Liver (tissue), 9 donors: ENCODE measurements around the gene TSPAN32. TPM values are rescaled to one million over a fixed set of nuclear protein-coding genes. Genes with fewer than 3 reads are reported as not detected.

Experiments used
- DNase-seq: peaks from one replicate; pipeline ENCODE4 v3.0.0-alpha.2; 2017; ENCODE audit warnings: low spot score
- H3K27ac ChIP-seq, 2 donors: one replicate each; pipeline ENCODE4 v1.7.0; 2013; ENCODE audit warnings: inconsistent platforms in 2 of 2, low read length in 2 of 2, control low read depth in 1 of 2, low read depth in 1 of 2, mild to moderate bottlenecking in 1 of 2
- H3K27me3 ChIP-seq, 4 donors: one replicate each; pipeline versions ENCODE4 v1.6.1 to v1.7.0; 2013; ENCODE audit warnings: low read length in 3 of 4, inconsistent platforms in 1 of 4, mild to moderate bottlenecking in 1 of 4, moderate library complexity in 1 of 4; ENCODE audit not compliant: control insufficient read depth in 4 of 4, insufficient read depth in 4 of 4
- H3K36me3 ChIP-seq, 4 donors: one replicate each; pipeline versions ENCODE4 v1.6.1 to v1.7.0; 2013; ENCODE audit warnings: low read length in 3 of 4, mild to moderate bottlenecking in 3 of 4, low read depth in 1 of 4, moderate library complexity in 1 of 4; ENCODE audit not compliant: control insufficient read depth in 4 of 4, insufficient read depth in 3 of 4
- H3K4me1 ChIP-seq, 4 donors: one replicate each; pipeline versions ENCODE4 v1.6.1 to v1.7.0; 2013; ENCODE audit warnings: low read length in 3 of 4, mild to moderate bottlenecking in 3 of 4, moderate library complexity in 1 of 4; ENCODE audit not compliant: control insufficient read depth in 4 of 4, insufficient read depth in 4 of 4
- H3K4me3 ChIP-seq, 3 donors: one replicate each; pipeline versions ENCODE4 v1.6.1 to v1.7.0; 2013; ENCODE audit warnings: low read length in 3 of 3, control low read depth in 1 of 3, low read depth in 1 of 3, mild to moderate bottlenecking in 1 of 3
- H3K9ac ChIP-seq, 2 donors: one replicate each; pipeline ENCODE4 v1.7.0; 2013; ENCODE audit warnings: low read length in 2 of 2, mild to moderate bottlenecking in 2 of 2, moderate library complexity in 2 of 2, control low read depth in 1 of 2, low read depth in 1 of 2
- H3K9me3 ChIP-seq, 4 donors: one replicate each; pipeline versions ENCODE4 v1.6.1 to v1.7.0; 2013; ENCODE audit warnings: low read length in 3 of 4; ENCODE audit not compliant: control insufficient read depth in 4 of 4
- EGR1 ChIP-seq, 2 donors: IDR thresholded peaks; 2 replicates each; pipeline ENCODE4 v1.6.1; 2016 to 2018; ENCODE audit warnings: antibody characterized with exemption in 2 of 2, low read depth in 2 of 2
- FOXA1 ChIP-seq: IDR thresholded peaks from 2 replicates; pipeline ENCODE4 v1.6.1; 2016; ENCODE audit warnings: antibody characterized with exemption
- FOXA2 ChIP-seq: IDR thresholded peaks from 2 replicates; pipeline ENCODE4 v1.6.1; 2016; ENCODE audit warnings: antibody characterized with exemption
- GABPA ChIP-seq, 2 donors: IDR thresholded peaks in 1 of 2; conservative IDR thresholded peaks in 1 of 2; 2 replicates each; pipeline ENCODE4 v1.6.1; 2016; ENCODE audit warnings: antibody characterized with exemption in 2 of 2, mild to moderate bottlenecking in 1 of 2, moderate library complexity in 1 of 2
- HNF4A ChIP-seq, 2 donors: conservative IDR thresholded peaks; 2 replicates each; pipeline ENCODE4 v1.6.1; 2016; ENCODE audit warnings: antibody characterized with exemption in 2 of 2, mild to moderate bottlenecking in 2 of 2
- HNF4G ChIP-seq: IDR thresholded peaks from 2 replicates; pipeline ENCODE4 v1.6.1; 2016; ENCODE audit warnings: antibody characterized with exemption
- JUND ChIP-seq, 2 donors: IDR thresholded peaks; 2 replicates each; pipeline ENCODE4 v1.6.1; 2016; ENCODE audit warnings: antibody characterized with exemption in 2 of 2
- NR2F2 ChIP-seq: IDR thresholded peaks from 2 replicates; pipeline ENCODE4 v1.6.1; 2016; ENCODE audit warnings: antibody characterized with exemption
- RAD21 ChIP-seq, 2 donors: IDR thresholded peaks; 2 replicates each; pipeline ENCODE4 v1.6.1; 2016; ENCODE audit warnings: antibody characterized with exemption in 2 of 2, mild to moderate bottlenecking in 2 of 2
- RXRA ChIP-seq, 2 donors: IDR thresholded peaks; 2 replicates each; pipeline ENCODE4 v1.6.1; 2017 to 2018; ENCODE audit warnings: antibody characterized with exemption in 2 of 2, mild to moderate bottlenecking in 1 of 2
- SP1 ChIP-seq: IDR thresholded peaks from 2 replicates; pipeline ENCODE4 v1.6.1; 2018; ENCODE audit warnings: antibody characterized with exemption, mild to moderate bottlenecking
- TAF1 ChIP-seq: conservative IDR thresholded peaks from 2 replicates; pipeline ENCODE4 v1.6.1; 2016; ENCODE audit warnings: antibody characterized with exemption, mild to moderate bottlenecking
- YY1 ChIP-seq: IDR thresholded peaks from 2 replicates; pipeline ENCODE4 v1.6.1; 2016; ENCODE audit warnings: antibody characterized with exemption, mild to moderate bottlenecking
- WGBS: extraction: QIAGEN DNeasy Blood & Tissue Kit; methylation state at CpG from one replicate; pipeline ENCODE4 v1.1.7; 2013; 5-methylcytosine and 5-hydroxymethylcytosine counted together
- polyA plus RNA-seq, 2 donors: library from polyadenylated mRNA; stranded (reverse) in 1 of 2; unstranded in 1 of 2; fragments of 200-250 nt in 1 of 2; fragments of >200 nt in 1 of 2; fragmentation: Nextera tagmentation in 1 of 2; extraction: Ambion mirVana in 1 of 2; gene quantifications; one replicate each; pipeline versions ENCODE4 v1.2.1 to v1.2.3, GENCODE V29; 2013 to 2015
- total RNA-seq, 2 donors: library from RNA; depleted of rRNA; stranded (reverse); fragments of >200 nt; gene quantifications; one replicate each; pipeline ENCODE4 v1.2.3, GENCODE V29; 2014
- TF ChIP-seq, protein P1 (sequence below): IDR thresholded peaks from 2 replicates; pipeline ENCODE4 v1.6.1; 2016; ENCODE audit warnings: antibody characterized with exemption
- TF ChIP-seq, protein P2 (sequence below): IDR thresholded peaks from 2 replicates; pipeline ENCODE4 v1.6.1; 2016; ENCODE audit warnings: antibody characterized with exemption, mild to moderate bottlenecking
- TF ChIP-seq, protein P3 (sequence below): IDR thresholded peaks from 2 replicates; pipeline ENCODE4 v1.6.1; 2016; ENCODE audit warnings: antibody characterized with exemption
- TF ChIP-seq, protein P4 (sequence below): IDR thresholded peaks from 2 replicates; pipeline ENCODE4 v1.6.1; 2016; ENCODE audit warnings: antibody characterized with exemption
- TF ChIP-seq, protein P5 (sequence below): fragments of 150-350 bp; IDR thresholded peaks from 2 replicates; pipeline ENCODE4 v1.5.1; 2017; ENCODE audit warnings: improper control_type of control experiment, low read depth, low read length; ENCODE audit not compliant: missing input control
- donor health status: healthy.
- donor health status: healthy.
- donor health status: healthy.
- donor health status: healthy.
- donor health status: healthy.

TSPAN32 gene
- total and polyA plus RNA-seq, 4 donors = 0.25 to 71.4 (median 0.45) TPM

DNA sequence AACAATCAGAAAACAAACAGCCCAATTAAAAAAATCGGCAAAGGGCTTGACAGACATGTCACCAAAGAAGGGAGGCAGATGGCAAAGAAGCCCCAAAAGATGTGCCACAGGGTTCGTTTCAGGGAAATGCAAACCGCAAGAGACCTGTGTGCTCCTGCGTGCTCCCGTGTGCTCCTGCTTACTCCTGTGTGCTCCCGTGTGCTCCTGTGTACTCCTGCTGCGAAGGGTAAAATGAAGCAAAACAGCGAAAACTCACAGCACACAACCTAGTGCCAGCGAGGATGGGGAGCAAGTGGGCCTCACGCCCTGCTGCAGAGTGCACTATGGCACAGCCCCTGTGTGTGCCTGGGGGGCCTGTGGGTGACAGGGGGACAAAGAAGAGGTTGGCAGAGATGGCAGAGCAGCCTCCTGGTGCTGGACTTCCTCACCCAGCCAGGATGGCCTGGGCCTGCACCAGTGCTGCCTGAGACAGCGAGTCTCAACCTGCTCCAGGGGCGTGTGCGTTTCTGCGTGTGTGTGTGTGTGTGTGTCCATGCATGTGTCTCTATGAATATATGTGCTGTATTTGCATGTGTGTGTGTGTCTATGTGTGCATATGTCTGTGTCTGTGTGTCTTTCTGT, 45.4 kb upstream of the TSPAN32 start:
- no peak for DNase-seq
- WGBS = 90% methylated on average over 14 of the region's 14 CpGs
- H3K27ac ChIP-seq = no peak overlapping the region
- TF ChIP-seq RXRA (IDR thresholded peaks at IDR 0.05) (no peak), HNF4G (no peak), FOXA1 (no peak), TAF1 (no peak), JUND (IDR thresholded peaks at IDR 0.05) (no peak), YY1 (no peak), RAD21 (IDR thresholded peaks at IDR 0.05) (no peak), SP1 (no peak), GABPA (IDR thresholded peaks at IDR 0.05 in 1 of 2, conservative IDR thresholded peaks at IDR 0.05 in 1 of 2) (no peak), FOXA2 (no peak), NR2F2 (no peak), EGR1 (IDR thresholded peaks at IDR 0.05; ENCODE audit: low read depth in 2 of 2) (no peak), HNF4A (conservative IDR thresholded peaks at IDR 0.05) (no peak)
- TF ChIP-seq, protein P1, sequence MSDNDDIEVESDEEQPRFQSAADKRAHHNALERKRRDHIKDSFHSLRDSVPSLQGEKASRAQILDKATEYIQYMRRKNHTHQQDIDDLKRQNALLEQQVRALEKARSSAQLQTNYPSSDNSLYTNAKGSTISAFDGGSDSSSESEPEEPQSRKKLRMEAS = no peak
- TF ChIP-seq, protein P2, sequence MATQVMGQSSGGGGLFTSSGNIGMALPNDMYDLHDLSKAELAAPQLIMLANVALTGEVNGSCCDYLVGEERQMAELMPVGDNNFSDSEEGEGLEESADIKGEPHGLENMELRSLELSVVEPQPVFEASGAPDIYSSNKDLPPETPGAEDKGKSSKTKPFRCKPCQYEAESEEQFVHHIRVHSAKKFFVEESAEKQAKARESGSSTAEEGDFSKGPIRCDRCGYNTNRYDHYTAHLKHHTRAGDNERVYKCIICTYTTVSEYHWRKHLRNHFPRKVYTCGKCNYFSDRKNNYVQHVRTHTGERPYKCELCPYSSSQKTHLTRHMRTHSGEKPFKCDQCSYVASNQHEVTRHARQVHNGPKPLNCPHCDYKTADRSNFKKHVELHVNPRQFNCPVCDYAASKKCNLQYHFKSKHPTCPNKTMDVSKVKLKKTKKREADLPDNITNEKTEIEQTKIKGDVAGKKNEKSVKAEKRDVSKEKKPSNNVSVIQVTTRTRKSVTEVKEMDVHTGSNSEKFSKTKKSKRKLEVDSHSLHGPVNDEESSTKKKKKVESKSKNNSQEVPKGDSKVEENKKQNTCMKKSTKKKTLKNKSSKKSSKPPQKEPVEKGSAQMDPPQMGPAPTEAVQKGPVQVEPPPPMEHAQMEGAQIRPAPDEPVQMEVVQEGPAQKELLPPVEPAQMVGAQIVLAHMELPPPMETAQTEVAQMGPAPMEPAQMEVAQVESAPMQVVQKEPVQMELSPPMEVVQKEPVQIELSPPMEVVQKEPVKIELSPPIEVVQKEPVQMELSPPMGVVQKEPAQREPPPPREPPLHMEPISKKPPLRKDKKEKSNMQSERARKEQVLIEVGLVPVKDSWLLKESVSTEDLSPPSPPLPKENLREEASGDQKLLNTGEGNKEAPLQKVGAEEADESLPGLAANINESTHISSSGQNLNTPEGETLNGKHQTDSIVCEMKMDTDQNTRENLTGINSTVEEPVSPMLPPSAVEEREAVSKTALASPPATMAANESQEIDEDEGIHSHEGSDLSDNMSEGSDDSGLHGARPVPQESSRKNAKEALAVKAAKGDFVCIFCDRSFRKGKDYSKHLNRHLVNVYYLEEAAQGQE = no peak
- TF ChIP-seq, protein P3, sequence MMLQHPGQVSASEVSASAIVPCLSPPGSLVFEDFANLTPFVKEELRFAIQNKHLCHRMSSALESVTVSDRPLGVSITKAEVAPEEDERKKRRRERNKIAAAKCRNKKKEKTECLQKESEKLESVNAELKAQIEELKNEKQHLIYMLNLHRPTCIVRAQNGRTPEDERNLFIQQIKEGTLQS = no peak
- TF ChIP-seq, protein P4, sequence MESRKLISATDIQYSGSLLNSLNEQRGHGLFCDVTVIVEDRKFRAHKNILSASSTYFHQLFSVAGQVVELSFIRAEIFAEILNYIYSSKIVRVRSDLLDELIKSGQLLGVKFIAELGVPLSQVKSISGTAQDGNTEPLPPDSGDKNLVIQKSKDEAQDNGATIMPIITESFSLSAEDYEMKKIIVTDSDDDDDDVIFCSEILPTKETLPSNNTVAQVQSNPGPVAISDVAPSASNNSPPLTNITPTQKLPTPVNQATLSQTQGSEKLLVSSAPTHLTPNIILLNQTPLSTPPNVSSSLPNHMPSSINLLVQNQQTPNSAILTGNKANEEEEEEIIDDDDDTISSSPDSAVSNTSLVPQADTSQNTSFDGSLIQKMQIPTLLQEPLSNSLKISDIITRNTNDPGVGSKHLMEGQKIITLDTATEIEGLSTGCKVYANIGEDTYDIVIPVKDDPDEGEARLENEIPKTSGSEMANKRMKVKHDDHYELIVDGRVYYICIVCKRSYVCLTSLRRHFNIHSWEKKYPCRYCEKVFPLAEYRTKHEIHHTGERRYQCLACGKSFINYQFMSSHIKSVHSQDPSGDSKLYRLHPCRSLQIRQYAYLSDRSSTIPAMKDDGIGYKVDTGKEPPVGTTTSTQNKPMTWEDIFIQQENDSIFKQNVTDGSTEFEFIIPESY = no peak
- TF ChIP-seq, protein P5, sequence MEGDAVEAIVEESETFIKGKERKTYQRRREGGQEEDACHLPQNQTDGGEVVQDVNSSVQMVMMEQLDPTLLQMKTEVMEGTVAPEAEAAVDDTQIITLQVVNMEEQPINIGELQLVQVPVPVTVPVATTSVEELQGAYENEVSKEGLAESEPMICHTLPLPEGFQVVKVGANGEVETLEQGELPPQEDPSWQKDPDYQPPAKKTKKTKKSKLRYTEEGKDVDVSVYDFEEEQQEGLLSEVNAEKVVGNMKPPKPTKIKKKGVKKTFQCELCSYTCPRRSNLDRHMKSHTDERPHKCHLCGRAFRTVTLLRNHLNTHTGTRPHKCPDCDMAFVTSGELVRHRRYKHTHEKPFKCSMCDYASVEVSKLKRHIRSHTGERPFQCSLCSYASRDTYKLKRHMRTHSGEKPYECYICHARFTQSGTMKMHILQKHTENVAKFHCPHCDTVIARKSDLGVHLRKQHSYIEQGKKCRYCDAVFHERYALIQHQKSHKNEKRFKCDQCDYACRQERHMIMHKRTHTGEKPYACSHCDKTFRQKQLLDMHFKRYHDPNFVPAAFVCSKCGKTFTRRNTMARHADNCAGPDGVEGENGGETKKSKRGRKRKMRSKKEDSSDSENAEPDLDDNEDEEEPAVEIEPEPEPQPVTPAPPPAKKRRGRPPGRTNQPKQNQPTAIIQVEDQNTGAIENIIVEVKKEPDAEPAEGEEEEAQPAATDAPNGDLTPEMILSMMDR = no peak
- H3K27me3 ChIP-seq = no peaks in the 10 kb centered on the region
- no peak overlapping the region for H3K9ac ChIP-seq
- no peaks in the 10 kb centered on the region for H3K4me1 ChIP-seq
- no peaks in the 10 kb centered on the region for H3K9me3 ChIP-seq
- no peak overlapping the region for H3K4me3 ChIP-seq
- H3K36me3 ChIP-seq = no peaks in the 10 kb centered on the region
